ENCODE measurements around the gene KCNJ10.
"Not testable (repeated sequence)": the region's sequence is repeated elsewhere in the genome, so short reads cannot be mapped to it uniquely, and the experiment has no call there.

The KCNJ10 gene

GRCh38 chr1:160069460-160070231, at the start of gene KCNJ10:
TSS of gene KCNJ10 (minus strand) at chr1:160070160. CDS start at chr1:160042532, 27,628 bp downstream.
- DNase-seq (ENCODE audit: low read depth, low spot score) = no peak

- DNase-seq (ENCODE audit: low read depth, low spot score) = no peak
Measured at GRCh38 chr1:160118928-160119327, 49.0 kb upstream of the KCNJ10 start.

GRCh38 chr1:160117709-160118183, 47.8 kb upstream of the KCNJ10 start:
- peak; percentile 75 for DNase-seq (ENCODE audit: low read depth, low spot score)

GRCh38 chr1:160117300-160117699, 47.3 kb upstream of the KCNJ10 start:
- DNase-seq (ENCODE audit: low read depth, low spot score) = no peak

GRCh38 chr1:160116283-160117147, 46.6 kb upstream of the KCNJ10 start:
- peak; percentile 44 for DNase-seq (ENCODE audit: low read depth, low spot score)

- DNase-seq (ENCODE audit: low read depth, low spot score) = no peak
Measured at GRCh38 chr1:160115545-160116282, 45.8 kb upstream of the KCNJ10 start, which contains the start of gene ATP1A2. TSS of gene ATP1A2 (plus strand) at chr1:160115759. CDS start at chr1:160115862, 103 bp downstream.

- no peak for DNase-seq (ENCODE audit: low read depth, low spot score)
Measured at GRCh38 chr1:160114085-160114484, 44.1 kb upstream of the KCNJ10 start.

GRCh38 chr1:160113407-160113806, 43.4 kb upstream of the KCNJ10 start:
- no peak for DNase-seq (ENCODE audit: low read depth, low spot score)

GRCh38 chr1:160112357-160112756, 42.4 kb upstream of the KCNJ10 start:
- no peak for DNase-seq (ENCODE audit: low read depth, low spot score)

- DNase-seq (ENCODE audit: low read depth, low spot score) = not testable (repeated sequence)
Measured at GRCh38 chr1:160111462-160111861, 41.5 kb upstream of the KCNJ10 start.

GRCh38 chr1:160109686-160110085, 39.7 kb upstream of the KCNJ10 start:
- DNase-seq (ENCODE audit: low read depth, low spot score) = no peak

GRCh38 chr1:160108888-160109662, 39.1 kb upstream of the KCNJ10 start:
- DNase-seq (ENCODE audit: low read depth, low spot score) = peak; percentile 65

GRCh38 chr1:160107512-160107911, 37.6 kb upstream of the KCNJ10 start:
- DNase-seq (ENCODE audit: low read depth, low spot score) = no peak

GRCh38 chr1:160105155-160105554, 35.2 kb upstream of the KCNJ10 start:
- no peak for DNase-seq (ENCODE audit: low read depth, low spot score)

- no peak for DNase-seq (ENCODE audit: low read depth, low spot score)
Measured at GRCh38 chr1:160104486-160104885, 34.5 kb upstream of the KCNJ10 start.

GRCh38 chr1:160103658-160104408, 33.9 kb upstream of the KCNJ10 start:
- DNase-seq (ENCODE audit: low read depth, low spot score) = no peak

- no peak for DNase-seq (ENCODE audit: low read depth, low spot score)
Measured at GRCh38 chr1:160101717-160102522, 32.0 kb upstream of the KCNJ10 start.

- DNase-seq (ENCODE audit: low read depth, low spot score) = peak; percentile 87
Measured at GRCh38 chr1:160101037-160101716, 31.2 kb upstream of the KCNJ10 start.

Measured in astrocyte of the hippocampus (primary cell).